ENCODE data around the gene SLC35F5. TPM values are rescaled to one million over a fixed set of nuclear protein-coding genes. Genes with fewer than 3 reads are reported as not detected.

SLC35F5 gene
- total RNA-seq, 6 experiments from 2014 or later = 33.2 to 50.0 (median 40.6) TPM

DNA sequence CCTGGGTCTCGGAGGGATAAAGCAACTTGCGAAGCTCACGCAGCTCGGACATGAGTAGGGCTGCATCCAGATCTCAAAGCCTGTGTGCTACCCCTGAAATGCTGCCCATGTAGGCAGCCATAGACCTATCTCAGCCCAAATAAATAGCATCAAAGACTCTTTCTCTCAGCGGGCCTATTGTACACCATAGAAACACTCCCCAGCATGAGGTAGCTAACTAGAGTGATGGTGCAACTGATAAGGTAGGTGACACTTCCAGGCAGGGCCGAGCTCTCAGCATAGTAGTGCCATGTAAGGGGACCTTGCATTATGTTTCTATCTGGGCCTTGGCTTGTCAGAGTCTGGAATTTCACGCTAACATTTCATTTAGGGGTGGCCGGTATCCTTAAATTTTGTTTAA, 77.0 kb downstream of the SLC35F5 start:
- Histone ChIP-seq H3K4me3 (no peak overlapping the region), H3K9me3 (no peaks in the 10 kb centered on the region), H3K4me1 (no peaks in the 10 kb centered on the region), H3K36me3 (no peaks in the 10 kb centered on the region), H3K27me3 (no peaks in the 10 kb centered on the region), H3K27ac (no peak overlapping the region)
- intact Hi-C loops (cut with DNase I) = no loop called here
- no peak for DNase-seq
- WGBS (ENCODE audit: insufficient coverage, low coverage, low lambda C conversion rate, missing lambda C conversion rate) = 81% methylated on average over 3 of the region's 8 CpGs
- no peak for ATAC-seq
- no peak for TF ChIP-seq POLR2A (IDR thresholded peaks at IDR 0.05)
- TF ChIP-seq, protein P1, sequence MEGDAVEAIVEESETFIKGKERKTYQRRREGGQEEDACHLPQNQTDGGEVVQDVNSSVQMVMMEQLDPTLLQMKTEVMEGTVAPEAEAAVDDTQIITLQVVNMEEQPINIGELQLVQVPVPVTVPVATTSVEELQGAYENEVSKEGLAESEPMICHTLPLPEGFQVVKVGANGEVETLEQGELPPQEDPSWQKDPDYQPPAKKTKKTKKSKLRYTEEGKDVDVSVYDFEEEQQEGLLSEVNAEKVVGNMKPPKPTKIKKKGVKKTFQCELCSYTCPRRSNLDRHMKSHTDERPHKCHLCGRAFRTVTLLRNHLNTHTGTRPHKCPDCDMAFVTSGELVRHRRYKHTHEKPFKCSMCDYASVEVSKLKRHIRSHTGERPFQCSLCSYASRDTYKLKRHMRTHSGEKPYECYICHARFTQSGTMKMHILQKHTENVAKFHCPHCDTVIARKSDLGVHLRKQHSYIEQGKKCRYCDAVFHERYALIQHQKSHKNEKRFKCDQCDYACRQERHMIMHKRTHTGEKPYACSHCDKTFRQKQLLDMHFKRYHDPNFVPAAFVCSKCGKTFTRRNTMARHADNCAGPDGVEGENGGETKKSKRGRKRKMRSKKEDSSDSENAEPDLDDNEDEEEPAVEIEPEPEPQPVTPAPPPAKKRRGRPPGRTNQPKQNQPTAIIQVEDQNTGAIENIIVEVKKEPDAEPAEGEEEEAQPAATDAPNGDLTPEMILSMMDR (IDR thresholded peaks at IDR 0.05) = no peak

DNA sequence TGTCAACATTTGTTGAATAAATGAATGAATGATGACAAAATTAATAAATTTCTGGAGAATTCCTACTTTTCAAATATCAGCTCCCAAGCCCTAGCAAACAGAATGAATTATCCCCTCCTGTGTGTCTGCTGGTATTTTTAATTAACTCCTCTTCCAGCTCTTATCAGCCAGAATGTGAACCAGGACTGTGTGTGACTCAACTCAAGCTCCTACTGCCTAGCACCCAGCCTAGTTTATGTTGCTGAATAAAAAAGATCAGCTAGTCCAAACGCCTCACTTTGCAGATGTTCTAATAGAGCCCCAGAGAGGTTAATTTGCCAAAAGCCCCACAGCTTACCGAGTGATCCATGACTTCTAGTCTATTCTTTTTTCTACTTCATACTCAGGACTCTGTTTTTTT, 79.1 kb downstream of the SLC35F5 start:
- H3K27me3 ChIP-seq = no peaks in the 10 kb centered on the region
- intact Hi-C loops (cut with DNase I) = no loop called here
- no peak for DNase-seq
- no peak for ATAC-seq
- no peaks in the 10 kb centered on the region for H3K4me1 ChIP-seq
- 63% methylated on average over 2 of the region's 2 CpGs for WGBS (ENCODE audit: insufficient coverage, low coverage, low lambda C conversion rate, missing lambda C conversion rate)
- no peak overlapping the region for H3K27ac ChIP-seq
- H3K4me3 ChIP-seq = no peak overlapping the region
- TF ChIP-seq POLR2A (IDR thresholded peaks at IDR 0.05) = no peak
- TF ChIP-seq, protein P1 (IDR thresholded peaks at IDR 0.05) = no peak
- H3K36me3 ChIP-seq = no peaks in the 10 kb centered on the region
- H3K9me3 ChIP-seq = no peaks in the 10 kb centered on the region

DNA sequence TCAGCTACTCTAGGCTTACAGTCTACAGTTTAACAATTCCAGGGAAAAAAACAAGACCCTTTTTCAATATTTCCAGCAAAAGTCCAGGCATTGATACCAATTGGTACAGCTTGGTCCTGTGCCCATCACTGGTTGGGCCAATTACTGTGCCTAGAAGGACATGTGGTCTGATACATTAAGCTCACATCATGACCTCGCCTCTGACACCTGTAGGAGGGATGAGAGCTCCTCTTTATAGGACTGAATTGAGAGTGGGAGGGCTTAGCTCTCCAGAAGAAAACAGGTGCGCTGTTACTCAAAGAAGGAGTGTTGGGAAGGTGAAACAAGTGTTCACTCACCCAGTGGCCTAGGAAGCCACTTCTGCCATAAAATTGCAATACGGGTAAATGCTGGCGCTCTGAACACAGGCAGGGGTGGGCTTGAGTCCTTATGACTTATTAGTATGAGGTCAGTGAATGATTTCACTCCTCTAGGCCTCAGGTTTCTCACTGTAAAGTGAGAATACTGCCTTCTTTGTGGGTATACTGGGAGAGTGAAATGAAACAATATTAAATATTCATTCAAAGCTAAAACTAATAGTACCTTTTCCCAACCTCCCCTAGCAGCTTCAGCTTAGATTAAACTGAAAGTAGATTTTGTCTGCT, 79.7 kb downstream of the SLC35F5 start:
- ATAC-seq (no peak), DNase-seq (no peak)
- Histone ChIP-seq H3K4me1 (no peaks in the 10 kb centered on the region), H3K27me3 (no peaks in the 10 kb centered on the region), H3K27ac (no peak overlapping the region), H3K9me3 (no peaks in the 10 kb centered on the region), H3K36me3 (no peaks in the 10 kb centered on the region), H3K4me3 (no peak overlapping the region)
- TF ChIP-seq, protein P1 (IDR thresholded peaks at IDR 0.05) = no peak
- no peak for TF ChIP-seq POLR2A (IDR thresholded peaks at IDR 0.05)
- 95% methylated on average over 3 of the region's 4 CpGs for WGBS (ENCODE audit: insufficient coverage, low coverage, low lambda C conversion rate, missing lambda C conversion rate)
- intact Hi-C loops (cut with DNase I) = no loop called here

DNA sequence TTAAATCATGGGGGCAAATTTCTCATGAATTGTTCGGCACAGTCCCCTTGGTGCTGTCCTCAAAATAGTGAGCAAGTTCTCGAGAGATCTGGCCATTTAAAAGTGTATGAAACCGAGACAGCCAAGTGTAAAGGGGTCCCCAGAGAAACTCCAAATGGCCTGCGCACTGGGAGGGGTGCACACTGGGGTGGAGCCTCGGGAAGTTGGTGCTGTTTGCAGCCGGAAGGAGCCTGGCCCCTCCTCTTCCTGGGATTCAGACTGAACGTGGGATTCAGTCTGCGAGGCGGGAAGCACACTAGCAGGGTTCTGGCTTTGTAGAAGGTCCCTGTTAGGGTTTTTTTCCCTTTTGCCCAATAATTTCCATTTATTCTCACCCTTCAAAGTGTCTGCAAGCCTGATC, 80.6 kb downstream of the SLC35F5 start:
- Histone ChIP-seq H3K4me1 (no peaks in the 10 kb centered on the region), H3K27me3 (no peaks in the 10 kb centered on the region), H3K27ac (no peak overlapping the region), H3K36me3 (no peaks in the 10 kb centered on the region), H3K4me3 (no peak overlapping the region), H3K9me3 (no peaks in the 10 kb centered on the region)
- DNase-seq (no peak), ATAC-seq (no peak)
- TF ChIP-seq POLR2A (IDR thresholded peaks at IDR 0.05) = no peak
- TF ChIP-seq, protein P1 (IDR thresholded peaks at IDR 0.05) = no peak
- intact Hi-C loops (cut with DNase I) = no loop called here
- WGBS (ENCODE audit: insufficient coverage, low coverage, low lambda C conversion rate, missing lambda C conversion rate) = 62% methylated on average over 2 of the region's 9 CpGs

Measured in right lobe of liver (tissue), 6 donors.